HG02759 (cell line): ENCODE data around the gene ATP6V0E1.
"Not testable (repeated sequence)": the region's sequence is repeated elsewhere in the genome, so short reads cannot be mapped to it uniquely, and the experiment has no call there.

Experiments
- ATAC-seq: cut with Tn5 transposase; IDR thresholded peaks from one replicate; pipeline ENCODE4 v1.9.1; 2021; ENCODE audit warnings: mild to moderate bottlenecking, moderate library complexity; ENCODE audit not compliant: unreplicated experiment

The ATP6V0E1 gene

DNA sequence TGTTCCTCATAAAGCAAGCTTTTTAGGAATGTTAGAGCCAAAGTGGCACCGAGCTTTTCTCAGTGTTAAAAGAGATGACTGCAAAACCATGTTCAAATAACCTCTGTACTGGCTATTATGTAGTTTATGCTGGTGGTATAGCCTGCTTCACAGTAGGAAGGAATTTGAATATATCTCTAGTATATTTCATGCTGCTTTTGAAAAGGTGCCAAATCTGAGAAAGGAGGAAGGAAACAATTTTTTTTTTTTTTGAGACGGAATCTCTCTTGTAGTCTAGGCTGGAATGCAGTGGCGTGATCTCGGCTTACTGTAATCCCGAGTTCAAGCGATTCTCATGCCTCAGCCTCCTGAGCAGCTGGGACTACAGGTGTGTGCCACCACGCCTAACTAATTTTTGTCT is 86.1 kb downstream of the ATP6V0E1 start:
- ATAC-seq = no peak

DNA sequence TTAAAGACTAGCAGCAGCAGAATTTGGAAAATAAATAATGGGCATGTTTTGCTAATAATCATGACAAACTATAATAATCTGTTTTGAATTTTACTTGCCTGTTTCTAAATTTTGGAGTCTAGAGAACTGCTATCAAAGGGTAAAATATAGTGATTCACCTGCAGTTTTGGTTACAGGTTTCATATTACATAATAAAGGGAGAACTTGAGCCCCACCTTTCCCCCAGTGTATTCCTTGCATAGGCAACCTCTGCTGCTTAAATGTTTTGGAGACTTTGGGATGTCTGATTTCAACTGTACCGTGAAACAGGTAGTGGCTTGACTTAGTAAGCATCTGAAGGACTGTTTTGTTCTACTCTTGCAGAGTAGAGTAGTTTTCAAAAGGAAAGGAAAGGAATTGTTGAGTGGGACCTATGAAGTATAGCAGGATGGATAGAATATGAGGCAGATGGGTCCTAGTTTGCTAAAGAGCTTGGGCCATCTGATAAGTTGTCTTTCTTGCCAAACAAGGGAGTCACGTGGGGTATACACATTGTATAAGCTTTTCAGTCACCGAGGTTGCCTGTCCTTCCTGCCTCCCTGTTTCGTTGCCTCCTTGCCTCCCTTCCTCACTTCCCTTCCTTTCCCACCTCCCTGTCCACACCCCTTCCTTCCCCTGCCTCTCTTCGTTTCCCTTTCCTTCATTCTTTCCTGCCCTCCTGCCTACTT is 91.7 kb downstream of the ATP6V0E1 start:
- ATAC-seq = no peak

GRCh38 chr5:173075970-173076369 is 92.4 kb downstream of the ATP6V0E1 start:
- no peak for ATAC-seq

GRCh38 chr5:173076471-173076870 is 92.9 kb downstream of the ATP6V0E1 start:
- not testable (repeated sequence) for ATAC-seq

- no peak for ATAC-seq
Measured at GRCh38 chr5:173078878-173079277, 95.3 kb downstream of the ATP6V0E1 start.
